Activated T-cell treated with anti-CD3 and anti-CD28 coated beads for 48 hours (primary cell): ENCODE measurements around the gene BMP6.

Experiments used
- DNase-seq: peaks from one replicate; pipeline ENCODE4 v3.0.0-alpha.2; 2020; ENCODE audit warnings: low read depth

Gene BMP6

DNA sequence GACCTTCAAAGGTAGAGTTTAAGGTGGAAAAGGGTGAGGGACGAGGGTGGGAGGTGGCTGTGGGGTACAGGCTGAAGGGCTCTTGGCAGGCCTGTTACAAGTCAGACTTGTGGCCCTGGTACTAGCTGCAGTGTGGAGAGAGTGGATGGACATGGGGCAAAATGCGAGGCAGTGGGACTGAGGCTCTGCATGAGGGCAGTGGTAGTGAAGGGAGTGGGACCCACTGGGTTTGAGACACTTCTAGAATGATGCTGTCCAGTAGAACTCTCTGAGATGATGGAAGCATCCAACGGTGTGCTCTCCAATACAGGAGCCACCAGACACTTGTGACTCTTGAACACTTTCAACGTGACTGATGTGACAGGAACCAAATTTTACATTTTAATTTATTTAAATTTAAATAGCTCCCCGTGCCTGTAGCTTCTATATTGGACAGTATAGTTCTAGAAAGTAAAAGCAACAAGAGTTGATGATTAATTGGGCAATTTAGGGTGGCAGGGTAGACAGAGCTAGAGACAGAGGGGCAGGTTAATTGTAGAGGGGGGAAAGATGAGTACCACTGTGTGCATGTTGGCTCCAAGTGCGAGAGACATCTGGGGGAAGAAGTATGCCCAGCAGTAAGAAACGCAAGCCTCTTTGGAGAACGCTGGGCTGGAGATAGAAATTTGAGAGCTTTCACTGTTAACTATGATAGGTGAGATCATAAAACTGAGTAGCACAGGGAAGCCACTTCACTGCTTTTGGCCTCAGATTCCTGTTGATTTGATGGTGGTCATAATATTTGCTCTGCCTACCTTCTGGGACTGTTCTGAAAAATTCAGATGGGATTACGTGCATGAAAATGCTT is 107.2 kb downstream of the BMP6 start:
- no peak for DNase-seq

DNA sequence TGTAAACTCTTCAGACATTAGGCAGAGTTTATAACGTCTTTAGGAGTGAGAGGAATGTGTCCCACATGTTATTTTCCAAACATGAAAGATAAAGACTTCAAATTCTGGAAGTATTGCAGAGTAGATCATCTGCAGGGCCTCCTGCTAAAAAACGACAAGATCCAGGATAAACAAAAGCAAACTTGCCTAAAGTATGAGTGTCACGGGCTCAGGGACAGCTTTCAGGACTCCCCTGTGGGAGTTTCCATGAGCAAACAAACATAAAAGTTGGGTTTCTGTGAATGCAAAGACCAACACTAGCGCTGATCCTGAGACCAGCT is 107.8 kb downstream of the BMP6 start:
- DNase-seq = no peak

DNA sequence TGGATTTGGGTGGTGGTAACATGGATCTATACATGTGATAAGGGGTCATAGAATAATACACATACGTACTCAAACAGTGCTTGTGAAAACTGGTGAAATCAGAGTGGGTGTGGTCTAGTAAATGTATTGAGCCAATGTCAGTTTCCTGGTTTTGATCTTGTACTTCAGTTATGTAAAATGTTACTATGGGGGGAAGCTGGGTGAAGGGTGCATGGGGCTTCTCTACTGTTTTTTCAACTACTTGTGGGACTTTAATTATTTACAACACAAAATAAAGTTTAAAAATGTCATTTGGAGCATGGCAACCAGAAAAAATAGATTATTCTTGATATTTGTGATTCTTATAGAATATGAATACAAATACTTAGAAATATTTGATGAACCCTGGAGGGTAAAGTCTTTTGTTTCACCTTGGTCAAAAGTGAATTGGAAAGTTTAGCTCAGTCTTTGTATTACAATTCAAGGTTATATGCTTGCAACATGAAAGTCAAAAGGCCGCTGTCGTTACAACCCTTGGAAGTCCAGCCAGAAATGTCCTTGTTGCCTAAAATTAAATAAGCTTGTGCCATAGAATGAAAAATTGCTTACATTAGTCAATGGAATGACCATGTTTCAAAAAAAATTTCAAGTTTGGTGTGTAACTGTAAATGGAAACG is 110.6 kb downstream of the BMP6 start:
- no peak for DNase-seq

- DNase-seq = no peak
Measured at GRCh38 chr6:7841781-7842468, 116.0 kb downstream of the BMP6 start.

DNA sequence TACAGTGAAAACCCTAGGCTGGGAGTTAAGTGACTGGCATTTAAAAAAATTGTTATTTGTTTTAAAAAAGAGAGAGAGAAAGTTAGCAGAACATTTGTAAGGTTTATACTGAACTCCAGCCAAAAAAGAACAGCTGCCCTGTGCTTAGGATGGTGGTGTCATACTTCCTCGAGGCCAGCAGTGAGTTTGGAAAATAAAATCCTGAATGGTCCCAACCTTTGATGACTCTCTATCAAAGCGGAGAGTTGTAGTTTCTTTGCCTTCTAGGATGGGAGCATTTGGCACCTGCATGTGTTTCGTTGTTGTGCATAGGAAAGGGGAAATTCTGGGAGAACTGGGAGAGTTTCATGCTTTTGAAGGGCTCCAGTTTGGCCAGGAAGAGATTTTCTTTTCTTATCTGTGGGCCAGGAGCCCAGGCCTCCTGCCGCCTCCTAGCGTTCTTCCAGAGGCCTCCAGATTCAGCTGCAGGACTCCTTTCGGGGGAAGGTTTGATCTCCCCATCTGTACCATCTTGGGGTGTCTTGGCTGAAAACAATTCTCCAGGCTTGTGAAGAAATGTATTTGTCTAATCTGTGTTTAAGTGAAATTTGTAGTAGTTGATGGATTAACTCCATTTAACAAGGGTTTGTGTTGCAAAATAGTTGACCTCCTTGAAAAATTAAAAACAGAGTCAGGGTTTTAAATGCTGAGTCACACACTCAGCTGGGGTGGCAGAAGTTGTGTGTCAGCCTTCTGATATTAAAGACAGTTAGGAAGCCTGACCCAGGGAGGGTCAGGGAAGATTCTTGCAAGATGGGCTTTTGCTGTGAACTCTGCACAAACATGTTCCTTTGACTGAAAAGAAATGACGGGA is 121.3 kb downstream of the BMP6 start:
- DNase-seq = no peak

GRCh38 chr6:7848229-7848628 is 122.3 kb downstream of the BMP6 start:
- no peak for DNase-seq

GRCh38 chr6:7851780-7852179 is 125.9 kb downstream of the BMP6 start:
- DNase-seq = no peak

GRCh38 chr6:7859591-7859990 is 133.7 kb downstream of the BMP6 start:
- DNase-seq = no peak

- no peak for DNase-seq
Measured at GRCh38 chr6:7865781-7866180, 139.9 kb downstream of the BMP6 start.

DNA sequence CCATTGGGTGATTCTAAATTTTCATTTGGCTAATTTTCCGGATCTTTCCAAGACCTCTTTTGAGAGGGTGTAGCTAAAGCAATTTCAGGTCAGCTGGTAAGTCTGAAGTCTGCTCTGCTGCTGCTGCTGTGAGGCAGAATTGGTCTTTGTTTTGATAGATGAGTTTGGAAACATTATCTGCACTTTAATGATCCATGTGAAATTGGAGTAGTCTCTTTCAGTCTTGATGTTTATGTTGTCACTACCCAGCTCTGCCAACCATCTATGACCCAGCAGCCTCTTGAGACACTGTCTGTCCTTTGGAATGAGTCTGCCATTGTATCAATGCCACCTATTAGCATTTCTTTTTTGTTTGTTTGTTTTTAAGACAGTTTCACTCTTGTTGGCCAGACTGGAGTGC is 140.6 kb downstream of the BMP6 start:
- DNase-seq = no peak

DNA sequence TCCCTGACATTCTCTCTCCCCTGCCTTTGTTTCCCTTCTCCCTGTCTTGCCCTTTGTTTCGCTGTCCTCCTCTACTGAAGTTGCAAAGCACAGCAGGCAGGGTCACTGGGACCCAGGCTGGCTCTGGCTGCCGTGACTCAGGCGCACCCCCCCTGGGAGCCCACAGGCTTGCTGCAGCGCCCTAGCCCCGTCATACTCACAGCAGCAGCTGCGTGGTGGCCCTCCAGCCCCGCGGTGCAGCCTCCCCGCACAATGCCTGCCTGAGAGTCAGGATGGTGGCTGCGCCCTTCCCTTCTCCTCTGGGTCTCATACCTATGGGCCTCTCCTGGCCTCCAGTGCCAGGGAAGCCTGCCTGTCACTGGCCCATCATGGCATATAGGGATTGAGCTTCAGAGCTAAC is 143.0 kb downstream of the BMP6 start:
- no peak for DNase-seq

GRCh38 chr6:7878401-7878964 is 152.6 kb downstream of the BMP6 start:
- DNase-seq = no peak

GRCh38 chr6:7879043-7879442 is 153.1 kb downstream of the BMP6 start:
- DNase-seq = no peak

- no peak for DNase-seq
Measured at GRCh38 chr6:7879579-7879978, 153.7 kb downstream of the BMP6 start.

- DNase-seq = no peak
Measured at GRCh38 chr6:7879980-7880717, 154.2 kb downstream of the BMP6 start.

GRCh38 chr6:7880718-7881107 is 154.8 kb downstream of the BMP6 start:
- no peak for DNase-seq

DNA sequence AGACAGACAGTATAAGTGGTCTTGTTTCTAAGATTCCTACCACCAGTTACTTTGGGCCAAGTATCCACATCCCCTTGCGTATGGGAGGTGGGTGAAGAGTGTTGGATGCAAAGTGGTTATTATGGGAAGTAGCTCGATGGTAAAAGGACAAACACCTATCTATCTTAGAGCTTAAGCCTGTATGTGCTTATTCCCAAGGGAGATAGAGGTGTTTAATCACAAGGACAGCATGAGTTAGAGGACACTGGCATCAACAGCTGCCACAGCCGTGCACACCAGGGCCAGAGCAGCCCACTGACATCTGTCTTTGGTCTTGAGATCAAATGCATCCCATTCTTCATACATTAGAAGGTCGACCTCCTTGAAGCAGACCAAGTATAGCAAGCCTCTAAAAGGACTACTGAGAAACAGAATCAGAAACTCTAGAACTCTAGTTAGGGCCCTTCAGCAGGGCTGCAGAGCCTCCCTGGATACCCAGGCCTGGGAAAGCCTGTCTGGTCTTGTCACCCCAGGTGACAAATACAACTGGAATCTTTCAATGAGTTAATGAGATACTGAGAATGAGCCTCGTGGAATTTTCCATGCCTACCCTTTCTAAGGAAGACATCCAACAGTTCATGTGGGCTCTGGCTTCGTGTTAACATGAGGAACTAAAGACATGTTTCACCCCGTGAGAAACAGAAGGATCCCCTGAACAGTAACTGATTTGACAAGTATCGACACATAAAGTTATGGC is 156.0 kb downstream of the BMP6 start:
- no peak for DNase-seq

- no peak for DNase-seq
Measured at GRCh38 chr6:7882505-7883257, 156.8 kb downstream of the BMP6 start.

GRCh38 chr6:7883381-7883780 is 157.5 kb downstream of the BMP6 start:
- DNase-seq = no peak

- no peak for DNase-seq
Measured at GRCh38 chr6:7886132-7886531, 160.2 kb downstream of the BMP6 start.
